DMS53 treated with DMSO at 0.1 percent for 48 hours (cell line): ENCODE results near the gene SEMA5A.

Experiments
- DNase-seq: peaks from one replicate; lab custom pipeline; 2025; ENCODE audit not compliant: unreplicated experiment; lab: John Stamatoyannopoulos, UW

Gene SEMA5A

GRCh38 chr5:9046756-9047481 is 499.0 kb downstream of the SEMA5A start:
- DNase-seq = no peak

GRCh38 chr5:9045946-9046345 is 499.9 kb downstream of the SEMA5A start:
- DNase-seq = no peak

- no peak for DNase-seq
Observed at GRCh38 chr5:9042241-9042640, 503.6 kb downstream of the SEMA5A start.

GRCh38 chr5:9040475-9040874 is 505.4 kb downstream of the SEMA5A start:
- no peak for DNase-seq

- no peak for DNase-seq
Observed at GRCh38 chr5:9037048-9037447, 508.8 kb downstream of the SEMA5A start.

GRCh38 chr5:9035346-9035745 is 510.5 kb downstream of the SEMA5A start:
- DNase-seq = no peak

GRCh38 chr5:9034649-9035048 is 511.2 kb downstream of the SEMA5A start:
- no peak for DNase-seq

GRCh38 chr5:9033524-9033923 is 512.4 kb downstream of the SEMA5A start:
- DNase-seq = no peak

- no peak for DNase-seq
Observed at GRCh38 chr5:9025942-9026341, 519.9 kb downstream of the SEMA5A start.

GRCh38 chr5:9020996-9021395 is 524.9 kb downstream of the SEMA5A start:
- no peak for DNase-seq

GRCh38 chr5:9015937-9016270 is 530.0 kb downstream of the SEMA5A start:
- no peak for DNase-seq

- no peak for DNase-seq
Observed at GRCh38 chr5:9015260-9015936, 530.5 kb downstream of the SEMA5A start.

GRCh38 chr5:9013147-9013546 is 532.7 kb downstream of the SEMA5A start:
- no peak for DNase-seq

- DNase-seq = no peak
Observed at GRCh38 chr5:9009931-9010651, 535.8 kb downstream of the SEMA5A start.

- no peak for DNase-seq
Observed at GRCh38 chr5:8997542-8998070, 548.3 kb downstream of the SEMA5A start.

- DNase-seq = no peak
Observed at GRCh38 chr5:8993031-8993430, 552.8 kb downstream of the SEMA5A start.
